AG10803 (cell line): ENCODE measurements around the gene RILPL1.
A peak's percentile ranks its signal among the peaks of the same experiment; 100 is the strongest.
"Not testable (repeated sequence)": the region's sequence is repeated elsewhere in the genome, so short reads cannot be mapped to it uniquely, and the experiment has no call there.

ENCODE experiments used
- DNase-seq: peaks from one replicate; pipeline ENCODE4 v3.0.0; 2010; ENCODE audit warnings: low read depth
- H3K4me3 ChIP-seq: 2 replicates; pipeline ENCODE4 v1.5.1; 2011; ENCODE audit warnings: mild to moderate bottlenecking, low read length, control low read depth
- CTCF ChIP-seq: conservative IDR thresholded peaks from 2 replicates; pipeline ENCODE4 v1.5.1; 2011; ENCODE audit warnings: mild to moderate bottlenecking, low read length, control low read depth, inconsistent platforms

RILPL1 gene

DNA sequence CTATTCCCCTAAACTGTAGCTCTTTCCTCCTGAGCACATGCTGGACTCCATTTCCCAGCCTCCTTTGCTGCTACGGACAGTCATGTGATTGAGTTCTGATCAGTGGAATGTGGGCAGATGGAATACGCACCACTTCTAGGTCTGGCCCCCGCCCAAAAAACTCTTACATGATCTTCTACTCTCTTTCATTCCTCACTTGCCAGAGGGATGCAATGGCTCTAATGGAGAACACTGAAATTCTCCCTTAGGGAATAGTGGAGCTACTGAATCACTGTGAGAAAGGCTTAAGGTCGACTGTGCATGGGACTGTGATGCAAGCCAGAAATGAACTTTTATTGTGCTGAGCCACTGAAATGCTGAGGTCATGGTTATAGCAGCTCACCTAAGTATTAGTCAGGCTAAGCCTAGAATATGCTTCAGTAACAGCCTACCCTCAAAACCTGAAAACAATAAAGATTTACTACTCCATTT, 37.9 kb upstream of the RILPL1 start:
- TF ChIP-seq CTCF = no peak
- no peak overlapping the region for H3K4me3 ChIP-seq
- peak; percentile 91 for DNase-seq

DNA sequence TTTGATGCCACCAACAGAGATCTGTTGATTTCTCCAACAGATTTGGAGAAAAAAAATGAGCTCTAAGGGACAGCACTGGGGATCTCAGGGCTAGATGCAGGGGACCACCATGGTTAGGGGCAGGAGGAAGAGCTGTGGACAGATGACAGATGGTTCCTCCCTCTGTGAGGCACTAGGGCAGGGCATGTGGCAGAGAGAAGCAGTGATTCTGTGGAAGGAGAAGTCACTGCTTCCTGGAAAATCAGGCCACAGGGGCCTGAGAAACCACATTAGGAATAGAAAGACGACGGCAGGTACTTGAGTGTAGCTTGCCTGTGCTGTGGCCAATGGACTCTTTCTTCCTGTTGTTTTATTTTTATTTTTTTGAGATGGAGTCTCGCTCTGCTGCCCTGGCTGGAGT, 25.9 kb upstream of the RILPL1 start:
- no peak for TF ChIP-seq CTCF
- no peak overlapping the region for H3K4me3 ChIP-seq
- no peak for DNase-seq

GRCh38 chr12:123558487-123558886, 25.0 kb upstream of the RILPL1 start:
- not testable (repeated sequence) for H3K4me3 ChIP-seq, DNase-seq

DNA sequence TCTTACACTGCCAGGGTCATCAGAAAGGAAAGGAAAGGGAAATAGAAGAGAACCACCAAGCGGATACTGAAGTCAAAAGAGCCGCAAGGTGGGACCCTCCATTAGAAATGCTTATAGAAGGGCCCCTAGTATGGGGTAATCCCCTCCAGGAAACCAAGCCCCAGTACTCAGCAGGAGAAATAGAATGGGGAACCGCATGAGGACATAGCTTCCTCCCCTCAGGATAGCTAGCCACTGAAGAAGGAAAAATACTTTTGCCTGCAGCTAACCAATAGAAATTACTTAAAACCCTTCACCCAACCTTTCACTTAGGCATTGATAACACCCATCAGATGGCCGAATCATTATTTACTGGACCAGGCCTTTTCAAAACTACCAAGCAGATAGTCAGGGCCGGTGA, 21.3 kb upstream of the RILPL1 start:
- not testable (repeated sequence) for H3K4me3 ChIP-seq, DNase-seq

DNA sequence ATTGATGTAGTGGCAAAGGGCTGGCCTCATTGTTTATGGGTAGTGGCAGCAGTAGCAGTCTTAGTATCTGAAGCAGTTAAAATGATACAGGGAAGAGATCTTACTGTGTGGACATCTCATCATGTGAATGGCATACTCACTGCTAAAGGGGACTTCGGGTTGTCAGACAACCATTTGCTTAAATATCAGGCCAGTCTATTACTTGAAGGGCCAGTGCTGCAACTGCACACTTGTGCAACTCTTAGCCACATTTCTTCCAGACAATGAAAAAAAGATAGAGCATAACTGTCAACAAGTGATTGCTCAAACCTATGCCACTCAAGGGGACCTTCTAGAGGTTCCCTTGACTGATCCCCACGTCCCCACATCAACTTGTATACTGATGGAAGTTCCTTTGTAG, 20.6 kb upstream of the RILPL1 start:
- H3K4me3 ChIP-seq, DNase-seq: not testable (repeated sequence)

GRCh38 chr12:123550700-123551099, 17.2 kb upstream of the RILPL1 start:
- TF ChIP-seq CTCF = no peak
- no peak for DNase-seq
- H3K4me3 ChIP-seq = no peak overlapping the region

DNA sequence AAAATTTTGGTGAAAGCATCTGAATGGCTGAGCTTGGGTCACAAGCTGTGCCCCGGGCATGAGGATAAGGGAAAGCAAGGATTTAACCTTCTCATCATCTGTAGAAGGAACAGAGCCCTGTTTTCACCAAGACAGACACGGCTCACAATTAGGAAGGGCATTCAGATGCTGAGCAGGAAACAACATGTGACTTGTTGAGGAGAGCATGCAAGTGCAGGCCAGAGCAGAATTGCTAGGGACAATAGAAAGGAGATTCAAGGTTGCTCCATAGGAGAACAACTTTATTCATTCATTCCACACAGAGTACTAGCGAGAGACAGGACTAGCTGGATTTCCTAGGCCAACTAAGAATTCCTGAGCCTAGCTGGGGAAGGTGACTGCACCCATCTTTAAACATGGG, 14.6 kb upstream of the RILPL1 start:
- DNase-seq = no peak
- H3K4me3 ChIP-seq = no peak overlapping the region
- no peak for TF ChIP-seq CTCF

DNA sequence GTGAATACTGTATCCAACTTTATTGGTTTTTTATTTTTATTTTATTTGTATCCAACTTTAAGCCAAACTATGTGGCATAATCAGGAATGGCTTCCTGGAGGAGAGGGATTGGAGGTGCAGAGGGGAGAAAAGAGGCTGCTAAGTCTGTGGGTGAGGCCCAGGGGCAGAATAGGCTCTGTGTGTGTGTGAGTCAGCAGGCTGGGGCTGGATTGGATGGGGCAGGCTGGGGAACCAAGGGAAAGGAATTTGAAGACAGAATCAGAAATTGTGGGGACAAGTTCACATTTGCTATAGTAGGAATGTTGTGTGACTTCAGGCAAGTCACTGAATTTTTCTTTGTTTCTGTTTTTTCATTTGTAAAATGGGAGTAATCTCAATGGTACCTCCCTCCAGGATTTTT, 12.8 kb upstream of the RILPL1 start:
- H3K4me3 ChIP-seq = no peak overlapping the region
- TF ChIP-seq CTCF = no peak
- peak; percentile 18 for DNase-seq

- H3K4me3 ChIP-seq = no peak overlapping the region
- TF ChIP-seq CTCF = no peak
- DNase-seq = no peak
Measured at GRCh38 chr12:123543541-123543940, 10.0 kb upstream of the RILPL1 start.
